Natural killer cell (primary cell): ENCODE data around the gene BNIP5. TPM values are rescaled to one million over a fixed set of nuclear protein-coding genes. Genes with fewer than 3 reads are reported as not detected.

Source experiments
- ATAC-seq, 3 donors: fragments of 150-1000 bp in 2 of 3; fragments of 200-7000 bp in 1 of 3; cut with Tn5 transposase; 1 replicate in 1 of 3; 2 replicates in 2 of 3; pipeline ENCODE4 v1.10.0; 2021; ENCODE audit warnings: mild to moderate bottlenecking in 2 of 3, moderate library complexity in 2 of 3
- DNase-seq, 2 donors: peaks; one replicate each; pipeline versions ENCODE4 v3.0.0 to v3.0.0-alpha.2; 2013 to 2021; ENCODE audit warnings: mixed read lengths in 1 of 2
- H3K27ac ChIP-seq: one replicate; pipeline ENCODE4 v1.5.1; 2013; ENCODE audit warnings: mild to moderate bottlenecking, low read length
- H3K27me3 ChIP-seq: one replicate; pipeline ENCODE4 v1.6.1; 2013; ENCODE audit warnings: low read length; ENCODE audit not compliant: control insufficient read depth, insufficient read depth
- H3K36me3 ChIP-seq: one replicate; pipeline ENCODE4 v1.6.1; 2013; ENCODE audit warnings: low read length; ENCODE audit not compliant: control insufficient read depth, insufficient read depth
- H3K4me1 ChIP-seq: one replicate; pipeline ENCODE4 v1.6.1; 2013; ENCODE audit warnings: low read length; ENCODE audit not compliant: control insufficient read depth, insufficient read depth
- H3K4me3 ChIP-seq: one replicate; pipeline ENCODE4 v1.5.1; 2013; ENCODE audit warnings: low read length
- H3K9me3 ChIP-seq: one replicate; pipeline ENCODE4 v1.6.1; 2013; ENCODE audit warnings: low read length; ENCODE audit not compliant: control insufficient read depth, insufficient read depth
- H3K27ac Mint-ChIP-seq, 2 donors: one replicate each; pipeline ENCODE4 v1.8.0; 2022; ENCODE audit warnings: mild to moderate bottlenecking in 2 of 2, mixed read lengths in 2 of 2, moderate library complexity in 1 of 2
- H3K27me3 Mint-ChIP-seq, 2 donors: one replicate each; pipeline ENCODE4 v1.8.0; 2022; ENCODE audit warnings: low read depth in 2 of 2, mixed read lengths in 2 of 2
- H3K36me3 Mint-ChIP-seq: one replicate; pipeline ENCODE4 v1.8.0; 2022; ENCODE audit warnings: mixed read lengths
- H3K4me1 Mint-ChIP-seq, 2 donors: one replicate each; pipeline ENCODE4 v1.8.0; 2022; ENCODE audit warnings: mixed read lengths in 2 of 2
- H3K4me3 Mint-ChIP-seq: one replicate; pipeline ENCODE4 v1.8.0; 2022; ENCODE audit warnings: mild to moderate bottlenecking, moderate library complexity, mixed read lengths
- H3K9me3 Mint-ChIP-seq, 2 donors: one replicate each; pipeline ENCODE4 v1.8.0; 2022; ENCODE audit warnings: mixed read lengths in 2 of 2
- WGBS: methylation state at CpG from one replicate; pipeline ENCODE4 v1.1.7; 2013; ENCODE audit warnings: missing lambda C conversion rate; ENCODE audit not compliant: insufficient coverage; 5-methylcytosine and 5-hydroxymethylcytosine counted together
- intact Hi-C: fragments of 100-400 bp; cut with micrococcal nuclease; formaldehyde crosslinking; loops from one replicate; pipeline ENCODE4 v1.14.2; 2022
- total RNA-seq, 4 donors: library from RNA; stranded (reverse); fragments of 120-200 nt in 1 of 4; gene quantifications; one replicate each; pipeline versions ENCODE4 v1.2.3 to v1.2.4, GENCODE V29; 2013 to 2022
- TF ChIP-seq, protein P1 (sequence below): fragments of 200-600 bp; IDR thresholded peaks from one replicate; pipeline ENCODE4 v1.8.0; 2022; ENCODE audit warnings: antibody characterized with exemption

The BNIP5 gene
- total RNA-seq, 3 donors from 2014 or later (not counting 1 experiment from before 2014, with no cell fraction given): not detected

DNA sequence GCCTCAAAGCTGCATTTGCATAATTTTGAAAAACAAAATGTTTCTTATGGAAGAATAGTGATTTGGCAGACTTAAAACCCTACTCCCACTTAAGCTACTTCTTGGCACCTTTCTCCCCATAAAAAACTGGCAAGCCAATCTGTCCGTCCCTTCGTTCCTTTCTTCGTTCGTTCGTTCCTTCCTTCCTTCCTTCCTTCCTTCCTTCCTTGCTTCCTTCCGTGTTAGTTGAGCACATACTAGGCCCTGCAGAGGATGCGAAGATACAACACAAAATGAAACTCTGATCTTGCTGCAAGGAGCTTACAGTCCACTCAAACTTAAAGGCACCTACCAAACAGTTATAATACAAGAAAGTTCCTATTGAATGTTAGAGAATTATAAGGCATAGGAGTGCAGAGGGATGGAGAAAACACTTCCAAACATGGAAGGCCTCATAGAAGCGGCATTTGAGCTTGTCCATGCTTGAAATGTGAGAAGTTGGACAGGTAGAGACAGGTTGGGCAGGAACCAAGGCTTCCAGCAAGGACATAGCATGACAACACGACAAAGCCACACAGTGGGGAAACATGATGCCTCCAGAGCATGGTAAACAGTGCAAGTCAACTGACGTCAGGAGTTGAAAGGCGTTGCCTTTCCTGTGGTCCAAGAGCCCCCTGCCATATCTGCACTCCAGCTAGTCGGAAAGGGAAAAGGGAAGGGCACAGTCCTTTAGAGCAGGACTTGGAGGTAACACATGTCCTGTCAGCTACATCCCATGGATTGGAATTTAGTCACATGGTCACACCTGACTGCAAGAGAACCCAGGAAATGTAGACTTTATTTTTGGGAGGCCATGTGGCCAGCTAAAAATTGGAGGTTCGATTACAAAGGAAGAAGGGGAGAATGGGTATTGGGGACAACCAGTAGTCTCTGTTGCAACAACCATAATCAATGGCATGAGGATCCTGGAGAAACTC, 59.8 kb downstream of the BNIP5 start:
- H3K4me1 ChIP-seq: no peaks in the 10 kb centered on the region
- WGBS: 86% methylated on average over 13 of the region's 13 CpGs
- H3K4me3 ChIP-seq: no peak overlapping the region
- no peak overlapping the region for H3K27ac Mint-ChIP-seq
- no peaks in the 10 kb centered on the region for H3K36me3 ChIP-seq
- no peaks in the 10 kb centered on the region for H3K9me3 Mint-ChIP-seq
- no peak overlapping the region for H3K27ac ChIP-seq
- H3K27me3 ChIP-seq: no peaks in the 10 kb centered on the region
- H3K4me1 Mint-ChIP-seq: no peaks in the 10 kb centered on the region
- no peak for ATAC-seq
- H3K4me3 Mint-ChIP-seq: no peak overlapping the region
- no peaks in the 10 kb centered on the region for H3K36me3 Mint-ChIP-seq
- H3K27me3 Mint-ChIP-seq: peaks cover 16 to 35% of the 10 kb centered on the region in 2 donors
- TF ChIP-seq, protein P1, sequence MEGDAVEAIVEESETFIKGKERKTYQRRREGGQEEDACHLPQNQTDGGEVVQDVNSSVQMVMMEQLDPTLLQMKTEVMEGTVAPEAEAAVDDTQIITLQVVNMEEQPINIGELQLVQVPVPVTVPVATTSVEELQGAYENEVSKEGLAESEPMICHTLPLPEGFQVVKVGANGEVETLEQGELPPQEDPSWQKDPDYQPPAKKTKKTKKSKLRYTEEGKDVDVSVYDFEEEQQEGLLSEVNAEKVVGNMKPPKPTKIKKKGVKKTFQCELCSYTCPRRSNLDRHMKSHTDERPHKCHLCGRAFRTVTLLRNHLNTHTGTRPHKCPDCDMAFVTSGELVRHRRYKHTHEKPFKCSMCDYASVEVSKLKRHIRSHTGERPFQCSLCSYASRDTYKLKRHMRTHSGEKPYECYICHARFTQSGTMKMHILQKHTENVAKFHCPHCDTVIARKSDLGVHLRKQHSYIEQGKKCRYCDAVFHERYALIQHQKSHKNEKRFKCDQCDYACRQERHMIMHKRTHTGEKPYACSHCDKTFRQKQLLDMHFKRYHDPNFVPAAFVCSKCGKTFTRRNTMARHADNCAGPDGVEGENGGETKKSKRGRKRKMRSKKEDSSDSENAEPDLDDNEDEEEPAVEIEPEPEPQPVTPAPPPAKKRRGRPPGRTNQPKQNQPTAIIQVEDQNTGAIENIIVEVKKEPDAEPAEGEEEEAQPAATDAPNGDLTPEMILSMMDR: no peak
- DNase-seq: no peak
- intact Hi-C loops: no loop called here
- H3K9me3 ChIP-seq: no peaks in the 10 kb centered on the region

DNA sequence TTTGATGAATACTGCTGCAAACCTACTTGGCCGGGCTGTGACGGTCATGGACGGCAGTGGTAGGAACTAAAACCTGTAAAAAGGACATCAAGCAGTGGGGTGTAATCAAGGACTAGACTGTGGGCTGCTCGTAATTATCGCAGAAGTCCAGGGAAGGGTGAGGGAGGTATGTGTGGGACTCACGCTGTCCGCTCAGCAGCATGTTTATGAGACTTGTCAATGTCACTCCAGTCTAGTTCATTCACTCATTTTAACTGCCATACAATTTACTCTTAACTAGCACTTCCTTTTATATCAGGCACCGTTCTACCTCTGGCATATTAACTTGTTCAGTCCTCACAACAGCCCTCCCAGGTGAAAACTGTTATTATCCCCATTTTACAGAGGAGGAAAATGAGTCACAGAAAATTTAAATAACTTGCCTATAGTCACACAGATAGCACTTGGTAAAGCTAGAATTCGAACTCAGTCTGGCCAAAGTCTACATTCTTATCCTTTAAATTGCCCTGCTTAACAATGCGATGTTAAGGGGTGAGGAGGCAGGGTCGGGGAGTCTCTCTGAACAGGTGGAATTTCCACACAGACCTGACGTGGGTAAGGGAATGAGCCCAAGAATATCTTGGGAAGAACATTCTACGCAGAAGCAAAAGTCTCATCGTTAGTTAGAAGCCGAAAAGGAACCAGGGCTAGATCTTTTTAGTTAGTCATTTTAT, 62.7 kb downstream of the BNIP5 start:
- no peak overlapping the region for H3K27ac Mint-ChIP-seq
- Histone ChIP-seq H3K27ac (no peak overlapping the region), H3K9me3 (no peaks in the 10 kb centered on the region), H3K4me1 (no peaks in the 10 kb centered on the region), H3K4me3 (no peak overlapping the region), H3K27me3 (no peaks in the 10 kb centered on the region), H3K36me3 (no peaks in the 10 kb centered on the region)
- no peaks in the 10 kb centered on the region for H3K9me3 Mint-ChIP-seq
- DNase-seq (no peak), ATAC-seq (no peak)
- TF ChIP-seq, protein P1: no peak
- H3K36me3 Mint-ChIP-seq: no peaks in the 10 kb centered on the region
- no peak overlapping the region for H3K4me3 Mint-ChIP-seq
- intact Hi-C loops: no loop called here
- H3K4me1 Mint-ChIP-seq: no peaks in the 10 kb centered on the region
- H3K27me3 Mint-ChIP-seq: peaks cover 16 to 29% of the 10 kb centered on the region in 2 donors
- 91% methylated on average over 15 of the region's 15 CpGs for WGBS

DNA sequence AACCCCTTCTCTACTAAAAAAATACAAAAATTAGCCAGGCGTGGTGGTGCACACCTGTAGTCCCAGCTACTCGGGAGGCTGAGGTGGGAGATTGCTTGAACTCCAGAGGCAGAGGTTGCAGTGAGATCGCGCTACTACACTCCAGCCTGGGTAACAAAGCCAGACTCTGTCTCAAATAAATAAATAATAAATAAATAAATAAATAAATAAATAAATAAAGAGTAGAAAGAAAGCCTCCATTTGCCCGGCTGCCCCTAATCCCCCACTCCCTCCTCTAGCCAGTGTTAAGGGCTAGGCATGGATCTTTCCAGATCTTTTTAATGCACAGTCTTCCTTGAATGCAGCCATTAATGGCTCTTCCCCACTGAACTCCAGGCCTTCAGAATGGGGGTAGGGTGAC, 63.6 kb downstream of the BNIP5 start:
- Histone ChIP-seq H3K36me3 (no peaks in the 10 kb centered on the region), H3K9me3 (no peaks in the 10 kb centered on the region), H3K27me3 (no peaks in the 10 kb centered on the region), H3K4me1 (no peaks in the 10 kb centered on the region), H3K4me3 (no peak overlapping the region), H3K27ac (no peak overlapping the region)
- Mint-ChIP-seq H3K27me3 (peaks cover 16 to 20% of the 10 kb centered on the region in 2 donors), H3K27ac (no peak overlapping the region), H3K36me3 (no peaks in the 10 kb centered on the region), H3K4me1 (no peaks in the 10 kb centered on the region), H3K9me3 (no peaks in the 10 kb centered on the region), H3K4me3 (no peak overlapping the region)
- TF ChIP-seq, protein P1: no peak
- ATAC-seq (no peak), DNase-seq (no peak)
- 94% methylated on average over 2 of the region's 5 CpGs for WGBS
- intact Hi-C loops: no loop called here
